Measurements from ENCODE around the gene TBX1. TPM values are rescaled to one million over a fixed set of nuclear protein-coding genes. Genes with fewer than 3 reads are reported as not detected.

TBX1 gene
- total RNA-seq, 1 experiment from 2014 or later, result not detected

GRCh38 chr22:19779685-19780268 is 19.2 kb downstream of the TBX1 start:
- H3K27ac Mint-ChIP-seq (ENCODE audit: unreplicated experiment), result no peak overlapping the region
- H3K9me3 Mint-ChIP-seq (ENCODE audit: low read depth, unreplicated experiment), result no peaks in the 10 kb centered on the region
- H3K4me1 Mint-ChIP-seq (ENCODE audit: low read depth, unreplicated experiment), result peaks cover 10% of the 10 kb centered on the region
- H3K4me3 Mint-ChIP-seq (ENCODE audit: low read depth, unreplicated experiment), result no peak overlapping the region
- H3K36me3 Mint-ChIP-seq (ENCODE audit: insufficient read depth, unreplicated experiment), result no peaks in the 10 kb centered on the region
- H3K27me3 Mint-ChIP-seq (ENCODE audit: unreplicated experiment), result peaks cover 4% of the 10 kb centered on the region
- no TSS peak for BruUV-seq (replicated peaks)
- intact Hi-C loops (cut with micrococcal nuclease; ENCODE audit: unreplicated experiment), result no loop called here
- no peak for DNase-seq
- TF ChIP-seq, protein P1, sequence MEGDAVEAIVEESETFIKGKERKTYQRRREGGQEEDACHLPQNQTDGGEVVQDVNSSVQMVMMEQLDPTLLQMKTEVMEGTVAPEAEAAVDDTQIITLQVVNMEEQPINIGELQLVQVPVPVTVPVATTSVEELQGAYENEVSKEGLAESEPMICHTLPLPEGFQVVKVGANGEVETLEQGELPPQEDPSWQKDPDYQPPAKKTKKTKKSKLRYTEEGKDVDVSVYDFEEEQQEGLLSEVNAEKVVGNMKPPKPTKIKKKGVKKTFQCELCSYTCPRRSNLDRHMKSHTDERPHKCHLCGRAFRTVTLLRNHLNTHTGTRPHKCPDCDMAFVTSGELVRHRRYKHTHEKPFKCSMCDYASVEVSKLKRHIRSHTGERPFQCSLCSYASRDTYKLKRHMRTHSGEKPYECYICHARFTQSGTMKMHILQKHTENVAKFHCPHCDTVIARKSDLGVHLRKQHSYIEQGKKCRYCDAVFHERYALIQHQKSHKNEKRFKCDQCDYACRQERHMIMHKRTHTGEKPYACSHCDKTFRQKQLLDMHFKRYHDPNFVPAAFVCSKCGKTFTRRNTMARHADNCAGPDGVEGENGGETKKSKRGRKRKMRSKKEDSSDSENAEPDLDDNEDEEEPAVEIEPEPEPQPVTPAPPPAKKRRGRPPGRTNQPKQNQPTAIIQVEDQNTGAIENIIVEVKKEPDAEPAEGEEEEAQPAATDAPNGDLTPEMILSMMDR (IDR thresholded peaks at IDR 0.05; ENCODE audit: unreplicated experiment), result no peak
- CTCF ChIA-PET, result no interaction called here

GRCh38 chr22:19782533-19782932 is 22.0 kb downstream of the TBX1 start:
- TF ChIP-seq, protein P1 (IDR thresholded peaks at IDR 0.05; ENCODE audit: unreplicated experiment), result no peak
- no peaks in the 10 kb centered on the region for H3K9me3 Mint-ChIP-seq (ENCODE audit: low read depth, unreplicated experiment)
- no peak overlapping the region for H3K27ac Mint-ChIP-seq (ENCODE audit: unreplicated experiment)
- no peaks in the 10 kb centered on the region for H3K27me3 Mint-ChIP-seq (ENCODE audit: unreplicated experiment)
- DNase-seq, result no peak
- no TSS peak for BruUV-seq (replicated peaks)
- H3K4me1 Mint-ChIP-seq (ENCODE audit: low read depth, unreplicated experiment), result peaks cover 10% of the 10 kb centered on the region
- H3K36me3 Mint-ChIP-seq (ENCODE audit: insufficient read depth, unreplicated experiment), result no peaks in the 10 kb centered on the region
- intact Hi-C loops (cut with micrococcal nuclease; ENCODE audit: unreplicated experiment), result no loop called here
- no peak overlapping the region for H3K4me3 Mint-ChIP-seq (ENCODE audit: low read depth, unreplicated experiment)
- CTCF ChIA-PET, result no interaction called here

DNA sequence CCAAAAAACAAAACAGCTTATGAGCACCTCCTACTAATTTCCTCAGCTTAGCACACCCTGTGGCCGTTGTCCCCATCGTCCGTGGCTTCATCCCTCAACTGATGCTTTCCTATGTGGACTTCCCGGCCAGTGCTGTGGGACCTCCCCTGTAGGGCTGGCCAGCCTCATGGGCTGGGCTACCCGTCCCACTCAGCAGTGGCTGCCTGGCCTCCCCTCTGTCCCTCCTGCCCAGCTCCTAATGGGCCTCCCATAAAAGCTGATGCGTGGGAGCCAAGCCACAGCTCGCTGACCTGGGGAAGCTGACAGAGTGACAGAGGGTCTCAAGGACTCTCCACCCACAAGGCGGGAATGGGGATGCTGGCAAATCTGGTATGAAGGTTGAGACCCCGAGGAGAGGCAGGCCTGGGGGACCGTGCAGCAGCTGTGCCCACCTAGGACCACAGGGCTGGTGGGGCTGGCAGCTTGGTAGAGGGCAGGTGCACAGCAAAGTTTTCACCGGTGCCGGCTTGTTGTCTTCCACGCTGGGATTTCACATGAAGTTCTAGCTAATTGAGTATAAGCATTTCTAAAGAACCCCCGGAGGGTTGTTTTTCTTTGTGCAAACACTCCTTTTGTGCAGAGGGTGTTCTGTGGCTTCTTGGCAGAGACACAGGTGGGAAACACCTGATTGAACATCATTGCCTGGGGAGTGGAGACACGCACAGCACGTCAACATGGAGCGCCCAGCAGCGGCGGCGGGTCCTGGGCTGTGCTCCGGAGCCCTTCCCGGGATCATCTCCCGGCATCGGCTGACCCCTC is 23.2 kb downstream of the TBX1 start:
- Mint-ChIP-seq H3K36me3 (ENCODE audit: insufficient read depth, unreplicated experiment) (peaks cover 5% of the 10 kb centered on the region), H3K27me3 (ENCODE audit: unreplicated experiment) (no peaks in the 10 kb centered on the region), H3K27ac (ENCODE audit: unreplicated experiment) (no peak overlapping the region), H3K9me3 (ENCODE audit: low read depth, unreplicated experiment) (no peaks in the 10 kb centered on the region), H3K4me3 (ENCODE audit: low read depth, unreplicated experiment) (no peak overlapping the region), H3K4me1 (ENCODE audit: low read depth, unreplicated experiment) (peaks cover 10% of the 10 kb centered on the region)
- TF ChIP-seq, protein P1 (IDR thresholded peaks at IDR 0.05; ENCODE audit: unreplicated experiment), result no peak
- no peak for DNase-seq
- CTCF ChIA-PET, result no interaction called here
- BruUV-seq (replicated peaks), result no TSS peak
- intact Hi-C loops (cut with micrococcal nuclease; ENCODE audit: unreplicated experiment), result no loop called here

GRCh38 chr22:19784384-19785175 is 24.0 kb downstream of the TBX1 start:
- no peak for DNase-seq
- H3K9me3 Mint-ChIP-seq (ENCODE audit: low read depth, unreplicated experiment), result no peaks in the 10 kb centered on the region
- no peak overlapping the region for H3K4me3 Mint-ChIP-seq (ENCODE audit: low read depth, unreplicated experiment)
- peaks cover 10% of the 10 kb centered on the region for H3K4me1 Mint-ChIP-seq (ENCODE audit: low read depth, unreplicated experiment)
- peaks cover 5% of the 10 kb centered on the region for H3K36me3 Mint-ChIP-seq (ENCODE audit: insufficient read depth, unreplicated experiment)
- BruUV-seq (replicated peaks), result no TSS peak
- intact Hi-C loops (cut with micrococcal nuclease; ENCODE audit: unreplicated experiment), result no loop called here
- H3K27me3 Mint-ChIP-seq (ENCODE audit: unreplicated experiment), result no peaks in the 10 kb centered on the region
- CTCF ChIA-PET, result no interaction called here
- TF ChIP-seq, protein P1 (IDR thresholded peaks at IDR 0.05; ENCODE audit: unreplicated experiment), result no peak
- H3K27ac Mint-ChIP-seq (ENCODE audit: unreplicated experiment), result no peak overlapping the region

Data from Calu3 (cell line).